ENCODE results near the gene CDH6.

- TF ChIP-seq CTCF (IDR thresholded peaks at IDR 0.05; ENCODE audit: insufficient read depth, low read length, poor library complexity, severe bottlenecking) (no peak), EZH2phosphoT487 (conservative IDR thresholded peaks at IDR 0.05; ENCODE audit: low read length) (no peak)
Observed at GRCh38 chr5:31251032-31251431, 57.5 kb downstream of the CDH6 start.

All from SU-DHL-6 (cell line).